ENCODE results near the gene CELA3A. TPM values are rescaled to one million over a fixed set of nuclear protein-coding genes. Genes with fewer than 3 reads are reported as not detected.

The CELA3A gene
- total and polyA plus RNA-seq, 4 donors: 0.06 to 0.23 TPM; not detected in 2

- no peak overlapping the region for H3K9ac ChIP-seq (ENCODE audit: low read depth in 1 of 2, low read length in 2 of 2)
- H3K27ac ChIP-seq (ENCODE audit: low read depth in 1 of 2, low read length in 2 of 2): no peak overlapping the region
- no peaks in the 10 kb centered on the region for H3K36me3 ChIP-seq (ENCODE audit: control insufficient read depth in 4 of 4, insufficient read depth in 3 of 4, low read depth in 1 of 4, low read length in 3 of 4)
- H3K9me3 ChIP-seq (ENCODE audit: control insufficient read depth in 4 of 4, low read length in 3 of 4): no peaks in the 10 kb centered on the region
- H3K27me3 ChIP-seq (ENCODE audit: control insufficient read depth in 4 of 4, insufficient read depth in 4 of 4, low read length in 3 of 4): no peaks in the 10 kb centered on the region
- H3K4me3 ChIP-seq (ENCODE audit: low read depth in 1 of 3, low read length in 3 of 3): no peak overlapping the region
- TF ChIP-seq RAD21 (IDR thresholded peaks at IDR 0.05): no peak
- TF ChIP-seq FOXA1 (IDR thresholded peaks at IDR 0.05): no peak
- TF ChIP-seq, protein P1, sequence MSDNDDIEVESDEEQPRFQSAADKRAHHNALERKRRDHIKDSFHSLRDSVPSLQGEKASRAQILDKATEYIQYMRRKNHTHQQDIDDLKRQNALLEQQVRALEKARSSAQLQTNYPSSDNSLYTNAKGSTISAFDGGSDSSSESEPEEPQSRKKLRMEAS (IDR thresholded peaks at IDR 0.05): no peak
- TF ChIP-seq SP1 (IDR thresholded peaks at IDR 0.05): no peak
- TF ChIP-seq EGR1 (IDR thresholded peaks at IDR 0.05; ENCODE audit: low read depth in 2 of 2): no peak
- TF ChIP-seq FOXA2 (IDR thresholded peaks at IDR 0.05): no peak
- no peak for TF ChIP-seq REST (IDR thresholded peaks at IDR 0.05)
- TF ChIP-seq CTCF (IDR thresholded peaks at IDR 0.05; ENCODE audit: low read depth, low read length, missing input control): no peak
- TF ChIP-seq NR2F2 (IDR thresholded peaks at IDR 0.05): no peak
- TF ChIP-seq HNF4A (conservative IDR thresholded peaks at IDR 0.05): no peak
- TF ChIP-seq, protein P2, sequence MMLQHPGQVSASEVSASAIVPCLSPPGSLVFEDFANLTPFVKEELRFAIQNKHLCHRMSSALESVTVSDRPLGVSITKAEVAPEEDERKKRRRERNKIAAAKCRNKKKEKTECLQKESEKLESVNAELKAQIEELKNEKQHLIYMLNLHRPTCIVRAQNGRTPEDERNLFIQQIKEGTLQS (IDR thresholded peaks at IDR 0.05): no peak
- no peak for TF ChIP-seq YY1 (IDR thresholded peaks at IDR 0.05)
- TF ChIP-seq HNF4G (IDR thresholded peaks at IDR 0.05): no peak
- no peak for TF ChIP-seq GABPA (IDR thresholded peaks at IDR 0.05 in 1 of 2, conservative IDR thresholded peaks at IDR 0.05 in 1 of 2)
- no peak for TF ChIP-seq ZBTB33 (IDR thresholded peaks at IDR 0.05)
- no peak for TF ChIP-seq JUND (IDR thresholded peaks at IDR 0.05)
- no peak for TF ChIP-seq TAF1 (conservative IDR thresholded peaks at IDR 0.05)
- TF ChIP-seq RXRA (IDR thresholded peaks at IDR 0.05): no peak
- WGBS: 85% methylated on average over 2 of the region's 2 CpGs
- no peak for DNase-seq (ENCODE audit: low spot score)
- no peaks in the 10 kb centered on the region for H3K4me1 ChIP-seq (ENCODE audit: control insufficient read depth in 4 of 4, insufficient read depth in 4 of 4, low read length in 3 of 4)
Measured at GRCh38 chr1:22045604-22046228, 44.3 kb downstream of the CELA3A start.

Data from liver (tissue), 9 donors.